Stimulated activated CD8-positive, alpha-beta memory T cell treated with anti-CD3 and anti-CD28 coated beads, Interleukin-15, amount 100 ng/mL, for 24 hours (primary cell): ENCODE measurements around the gene MCAM.

Experiments
- DNase-seq: peaks from one replicate; pipeline ENCODE4 v3.0.0-alpha.2; 2020; ENCODE audit warnings: low read depth

MCAM gene

GRCh38 chr11:119262668-119263351, 54.1 kb downstream of the MCAM start:
- DNase-seq = no peak

GRCh38 chr11:119258983-119259382, 57.9 kb downstream of the MCAM start:
- no peak for DNase-seq
